ENCODE data around the gene PHF12.

DNA sequence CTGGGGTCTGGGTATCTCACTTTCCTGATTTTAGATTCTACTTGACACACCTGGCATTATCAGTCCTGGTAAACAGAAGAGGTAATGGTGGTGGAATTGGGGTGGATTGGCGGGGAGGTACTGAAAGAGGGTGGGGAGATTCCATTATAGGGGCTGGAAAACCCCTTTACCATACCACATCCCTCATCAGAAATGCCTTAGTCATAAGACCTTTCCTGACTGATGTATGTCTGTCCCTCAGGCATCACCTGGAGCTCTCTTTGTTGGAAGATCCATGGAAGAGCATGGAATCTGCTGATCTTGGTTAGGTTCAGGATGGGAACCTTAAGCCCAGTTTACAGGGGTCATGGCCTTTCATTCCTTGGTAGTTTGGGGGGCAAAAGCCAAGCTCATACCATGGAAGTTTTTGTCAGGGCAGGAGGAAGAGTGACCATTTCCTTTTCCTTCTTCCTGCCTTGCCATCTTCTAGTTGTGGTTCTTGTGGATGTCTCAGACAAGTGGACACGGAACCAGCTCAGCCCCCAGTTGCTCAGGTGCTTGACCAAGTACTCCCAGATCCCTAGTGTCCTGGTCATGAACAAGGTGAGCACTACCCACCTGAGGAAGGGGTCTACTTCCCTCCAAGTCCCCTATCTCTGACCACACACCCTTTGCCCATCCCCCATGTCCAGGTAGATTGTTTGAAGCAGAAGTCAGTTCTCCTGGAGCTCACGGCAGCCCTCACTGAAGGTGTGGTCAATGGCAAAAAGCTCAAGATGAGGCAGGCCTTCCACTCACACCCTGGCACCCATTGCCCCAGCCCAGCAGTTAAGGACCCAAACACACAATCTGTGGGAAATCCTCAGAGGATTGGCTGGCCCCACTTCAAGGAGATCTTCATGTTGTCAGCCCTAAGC is 93.2 kb downstream of the PHF12 start:
- TF ChIP-seq, protein P1, sequence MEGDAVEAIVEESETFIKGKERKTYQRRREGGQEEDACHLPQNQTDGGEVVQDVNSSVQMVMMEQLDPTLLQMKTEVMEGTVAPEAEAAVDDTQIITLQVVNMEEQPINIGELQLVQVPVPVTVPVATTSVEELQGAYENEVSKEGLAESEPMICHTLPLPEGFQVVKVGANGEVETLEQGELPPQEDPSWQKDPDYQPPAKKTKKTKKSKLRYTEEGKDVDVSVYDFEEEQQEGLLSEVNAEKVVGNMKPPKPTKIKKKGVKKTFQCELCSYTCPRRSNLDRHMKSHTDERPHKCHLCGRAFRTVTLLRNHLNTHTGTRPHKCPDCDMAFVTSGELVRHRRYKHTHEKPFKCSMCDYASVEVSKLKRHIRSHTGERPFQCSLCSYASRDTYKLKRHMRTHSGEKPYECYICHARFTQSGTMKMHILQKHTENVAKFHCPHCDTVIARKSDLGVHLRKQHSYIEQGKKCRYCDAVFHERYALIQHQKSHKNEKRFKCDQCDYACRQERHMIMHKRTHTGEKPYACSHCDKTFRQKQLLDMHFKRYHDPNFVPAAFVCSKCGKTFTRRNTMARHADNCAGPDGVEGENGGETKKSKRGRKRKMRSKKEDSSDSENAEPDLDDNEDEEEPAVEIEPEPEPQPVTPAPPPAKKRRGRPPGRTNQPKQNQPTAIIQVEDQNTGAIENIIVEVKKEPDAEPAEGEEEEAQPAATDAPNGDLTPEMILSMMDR (IDR thresholded peaks at IDR 0.05; ENCODE audit: low read depth, low read length, poor library complexity, severe bottlenecking), result no peak
- no peak for TF ChIP-seq EZH2phosphoT487 (IDR thresholded peaks at IDR 0.05; ENCODE audit: borderline replicate concordance, low read length)
